ENCODE measurements around the gene TESMIN. TPM values are rescaled to one million over a fixed set of nuclear protein-coding genes. Genes with fewer than 3 reads are reported as not detected.

The TESMIN gene
- total RNA-seq, 1 experiment from 2014 or later, result 45.2 TPM

DNA sequence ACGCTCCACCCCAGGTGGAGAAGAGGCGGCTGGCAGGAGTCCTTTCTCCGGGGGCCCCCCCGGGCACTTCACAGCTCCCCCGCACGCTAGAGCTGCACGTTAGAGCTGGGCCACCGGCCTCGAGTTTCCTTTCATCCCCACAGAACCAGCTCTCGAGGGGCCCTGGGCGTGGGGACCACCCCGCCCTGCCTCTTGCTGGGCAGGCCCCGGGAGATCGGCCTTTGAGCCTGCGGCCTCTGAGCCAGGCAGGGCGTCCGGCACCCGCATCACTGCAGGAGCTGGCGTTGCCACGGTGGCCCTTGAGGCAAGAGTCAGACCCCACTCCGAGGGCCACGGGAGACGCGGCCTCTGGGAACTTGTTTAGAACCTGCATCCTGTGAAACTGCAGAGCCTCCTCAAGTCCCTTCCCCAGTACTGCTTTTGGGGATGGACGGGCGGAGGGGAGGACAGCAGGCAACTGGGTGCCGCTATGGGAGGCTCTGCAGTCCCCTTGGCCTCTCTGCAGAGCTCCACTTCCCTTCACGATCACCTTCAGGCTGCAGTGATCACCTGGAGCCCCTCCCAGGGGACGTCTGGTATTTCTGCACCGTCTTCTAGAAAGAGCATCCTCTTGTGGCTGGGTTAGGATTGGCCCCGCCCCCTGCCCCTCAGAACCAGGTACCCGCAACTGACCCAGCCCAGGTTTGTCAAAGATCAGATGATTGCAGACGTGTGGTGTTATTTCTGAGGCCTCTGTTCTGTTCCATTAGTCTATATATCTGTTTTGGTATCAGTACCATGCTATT lies 80.9 kb downstream of the TESMIN start:
- H3K79me1 ChIP-seq (ENCODE audit: insufficient read depth, low read depth, low read length, poor library complexity, severe bottlenecking), result no peaks in the 10 kb centered on the region
- H3K23me2 ChIP-seq (ENCODE audit: insufficient read length, low read depth, low read length, poor library complexity, severe bottlenecking), result no peaks in the 10 kb centered on the region
- H4K20me1 ChIP-seq (ENCODE audit: control insufficient read depth, insufficient read depth, insufficient read length), result no peaks in the 10 kb centered on the region
- H3K27me3 ChIP-seq (ENCODE audit: insufficient read depth, low read length), result no peaks in the 10 kb centered on the region
- H3K56ac ChIP-seq (ENCODE audit: insufficient read length, low read depth, low read length), result no peak overlapping the region
- H3K4me1 ChIP-seq (ENCODE audit: insufficient read depth, low read length), result no peaks in the 10 kb centered on the region; the same call in 1 of the 2 replicates
- TF ChIP-seq, protein P1, sequence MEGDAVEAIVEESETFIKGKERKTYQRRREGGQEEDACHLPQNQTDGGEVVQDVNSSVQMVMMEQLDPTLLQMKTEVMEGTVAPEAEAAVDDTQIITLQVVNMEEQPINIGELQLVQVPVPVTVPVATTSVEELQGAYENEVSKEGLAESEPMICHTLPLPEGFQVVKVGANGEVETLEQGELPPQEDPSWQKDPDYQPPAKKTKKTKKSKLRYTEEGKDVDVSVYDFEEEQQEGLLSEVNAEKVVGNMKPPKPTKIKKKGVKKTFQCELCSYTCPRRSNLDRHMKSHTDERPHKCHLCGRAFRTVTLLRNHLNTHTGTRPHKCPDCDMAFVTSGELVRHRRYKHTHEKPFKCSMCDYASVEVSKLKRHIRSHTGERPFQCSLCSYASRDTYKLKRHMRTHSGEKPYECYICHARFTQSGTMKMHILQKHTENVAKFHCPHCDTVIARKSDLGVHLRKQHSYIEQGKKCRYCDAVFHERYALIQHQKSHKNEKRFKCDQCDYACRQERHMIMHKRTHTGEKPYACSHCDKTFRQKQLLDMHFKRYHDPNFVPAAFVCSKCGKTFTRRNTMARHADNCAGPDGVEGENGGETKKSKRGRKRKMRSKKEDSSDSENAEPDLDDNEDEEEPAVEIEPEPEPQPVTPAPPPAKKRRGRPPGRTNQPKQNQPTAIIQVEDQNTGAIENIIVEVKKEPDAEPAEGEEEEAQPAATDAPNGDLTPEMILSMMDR (conservative IDR thresholded peaks at IDR 0.05), result peak; percentile 29; the same call in 2 of the 3 replicates
- peaks cover 2% of the 10 kb centered on the region for H3K27me3 Mint-ChIP-seq (ENCODE audit: low read depth)
- H3K9me3 ChIP-seq (ENCODE audit: control insufficient read depth, low read depth, low read length), result no peaks in the 10 kb centered on the region
- H3K27ac Mint-ChIP-seq, result no peak overlapping the region
- H3K4ac ChIP-seq (ENCODE audit: low read depth, low read length), result no peak overlapping the region
- no peaks in the 10 kb centered on the region; a peak in 1 of 5 replicates for H3K9me3 Mint-ChIP-seq
- no peak overlapping the region for H4K91ac ChIP-seq (ENCODE audit: insufficient read length, low read depth, low read length)
- no peak overlapping the region for H3K4me3 Mint-ChIP-seq
- no peak overlapping the region for H3K9ac ChIP-seq (ENCODE audit: extremely low read depth, insufficient read length, low read length)
- no peak overlapping the region for H4K8ac ChIP-seq (replicated peaks; ENCODE audit: insufficient read length, low read depth, low read length)
- H2BK20ac ChIP-seq (ENCODE audit: low read depth, low read length, poor library complexity, severe bottlenecking), result no peak overlapping the region
- H2BK15ac ChIP-seq (ENCODE audit: low read depth, low read length), result no peak overlapping the region
- H3K4me2 ChIP-seq (ENCODE audit: insufficient read depth, insufficient read length, low read length), result no peak overlapping the region
- no peak overlapping the region for H3K27ac ChIP-seq (ENCODE audit: insufficient read length, low read depth, low read length)
- no peak overlapping the region for H2BK12ac ChIP-seq (ENCODE audit: insufficient read length, low read depth, low read length)
- H3K23ac ChIP-seq (ENCODE audit: insufficient read length, low read depth, low read length), result no peak overlapping the region
- H3T11ph ChIP-seq (ENCODE audit: low read length), result no peak overlapping the region
- no peaks in the 10 kb centered on the region for H3K36me3 Mint-ChIP-seq (ENCODE audit: insufficient read depth in 1 of 3, low read depth in 3 of 3)
- H3K4me1 Mint-ChIP-seq, result peaks cover 14 to 19% of the 10 kb centered on the region in 2 experiments
- H2AK5ac ChIP-seq (ENCODE audit: insufficient read length, low read length), result no peak overlapping the region
- H2BK120ac ChIP-seq (ENCODE audit: low read depth, low read length, poor library complexity, severe bottlenecking), result no peak overlapping the region
- no CpG with 5 or more reads among the region's 33 CpGs for WGBS (ENCODE audit: extremely low coverage, insufficient read length, low lambda C conversion rate)
- no peak overlapping the region for H2BK5ac ChIP-seq (ENCODE audit: insufficient read length, low read length)
- H3K14ac ChIP-seq (ENCODE audit: insufficient read depth, low read length), result no peak overlapping the region
- H4K5ac ChIP-seq (ENCODE audit: insufficient read length, low read depth, low read length), result no peak overlapping the region
- no peak overlapping the region for H3K18ac ChIP-seq (ENCODE audit: insufficient read length, low read depth, low read length)
- peak; percentile 67 for DNase-seq
- no peak overlapping the region for H2AFZ ChIP-seq (ENCODE audit: low read length)
- H3K79me2 ChIP-seq (ENCODE audit: insufficient read depth, low read length), result no peaks in the 10 kb centered on the region
